GM12873 (cell line): ENCODE measurements around the gene SIRPB2.

Experiments
- CTCF ChIP-seq: IDR thresholded peaks from 2 replicates; pipeline ENCODE4 v1.5.1; 2012; ENCODE audit warnings: low read depth, mild to moderate bottlenecking, moderate library complexity, low read length, control low read depth; ENCODE audit not compliant: insufficient read depth; ENCODE audit errors: missing control alignments

The SIRPB2 gene

GRCh38 chr20:1437235-1437904 lies 53.9 kb downstream of the SIRPB2 start:
- peak; percentile 92 for TF ChIP-seq CTCF

GRCh38 chr20:1436263-1436662 lies 55.0 kb downstream of the SIRPB2 start:
- no peak for TF ChIP-seq CTCF

GRCh38 chr20:1435337-1435699 lies 55.9 kb downstream of the SIRPB2 start:
- no peak for TF ChIP-seq CTCF

- TF ChIP-seq CTCF: no peak
Observed at GRCh38 chr20:1434571-1435336, 56.5 kb downstream of the SIRPB2 start.

GRCh38 chr20:1431158-1431557 lies 60.1 kb downstream of the SIRPB2 start:
- no peak for TF ChIP-seq CTCF

- TF ChIP-seq CTCF: no peak
Observed at GRCh38 chr20:1430004-1430451, 61.2 kb downstream of the SIRPB2 start.

- TF ChIP-seq CTCF: no peak
Observed at GRCh38 chr20:1429143-1429728, 62.0 kb downstream of the SIRPB2 start.
